Dendritic cell treated with granulocyte-macrophage colony-stimulating factor and Interleukin-4, amounts not matched to agents 40 ng/mL and 50 ng/mL, for 4 days (primary cell): ENCODE results near the gene SELPLG.
A peak's percentile ranks its signal among the peaks of the same experiment; 100 is the strongest.

ENCODE experiments used
- H3K27ac Mint-ChIP-seq: one replicate; pipeline ENCODE4 v1.8.0; 2022; ENCODE audit warnings: mild to moderate bottlenecking, mixed read lengths
- H3K27me3 Mint-ChIP-seq: one replicate; pipeline ENCODE4 v1.8.0; 2022; ENCODE audit warnings: mild to moderate bottlenecking, mixed read lengths
- H3K36me3 Mint-ChIP-seq: one replicate; pipeline ENCODE4 v1.8.0; 2022; ENCODE audit warnings: low read depth, mixed read lengths
- H3K4me1 Mint-ChIP-seq: one replicate; pipeline ENCODE4 v1.8.0; 2022; ENCODE audit warnings: low read depth, mixed read lengths
- H3K4me3 Mint-ChIP-seq: one replicate; pipeline ENCODE4 v1.8.0; 2022; ENCODE audit warnings: mild to moderate bottlenecking, moderate library complexity, mixed read lengths
- H3K9me3 Mint-ChIP-seq: one replicate; pipeline ENCODE4 v1.8.0; 2022; ENCODE audit warnings: mixed read lengths
- intact Hi-C: fragments of 100-400 bp; cut with micrococcal nuclease; formaldehyde crosslinking; loops from one replicate; pipeline ENCODE4 v1.15.0; 2022

Gene SELPLG, protein sequence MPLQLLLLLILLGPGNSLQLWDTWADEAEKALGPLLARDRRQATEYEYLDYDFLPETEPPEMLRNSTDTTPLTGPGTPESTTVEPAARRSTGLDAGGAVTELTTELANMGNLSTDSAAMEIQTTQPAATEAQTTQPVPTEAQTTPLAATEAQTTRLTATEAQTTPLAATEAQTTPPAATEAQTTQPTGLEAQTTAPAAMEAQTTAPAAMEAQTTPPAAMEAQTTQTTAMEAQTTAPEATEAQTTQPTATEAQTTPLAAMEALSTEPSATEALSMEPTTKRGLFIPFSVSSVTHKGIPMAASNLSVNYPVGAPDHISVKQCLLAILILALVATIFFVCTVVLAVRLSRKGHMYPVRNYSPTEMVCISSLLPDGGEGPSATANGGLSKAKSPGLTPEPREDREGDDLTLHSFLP

GRCh38 chr12:108633534-108634248 lies at the start of gene SELPLG:
Gene SELPLG (minus strand): TSS chr12:108633894. CDS start chr12:108624307, 9,587 bp downstream.
- no peaks in the 10 kb centered on the region for H3K27me3 Mint-ChIP-seq
- intact Hi-C loops = loop anchor here (2.0 to 5.0 kb wide), 2 partner anchors 15 to 71 kb away; partner anchors contain the start of genes ISCU and SART3
- H3K4me1 Mint-ChIP-seq = peaks cover 81% of the 10 kb centered on the region

GRCh38 chr12:108681317-108681716 lies 47.6 kb upstream of the SELPLG start:
- intact Hi-C loops = no loop called here
- H3K27me3 Mint-ChIP-seq = no peaks in the 10 kb centered on the region
- peaks cover 46% of the 10 kb centered on the region for H3K4me1 Mint-ChIP-seq
- H3K9me3 Mint-ChIP-seq = no peaks in the 10 kb centered on the region
- peaks cover 33% of the 10 kb centered on the region for H3K36me3 Mint-ChIP-seq
- H3K27ac Mint-ChIP-seq = peak overlapping the region; percentile 8
- no peak overlapping the region for H3K4me3 Mint-ChIP-seq

More at GRCh38 chr12:108633534-108634248, at the start of gene SELPLG:
- Mint-ChIP-seq H3K9me3 (no peaks in the 10 kb centered on the region), H3K4me3 (peak within 1 kb of the TSS; percentile 89), H3K27ac (peak within 1 kb of the TSS; percentile 95), H3K36me3 (peaks cover 47% of the 10 kb centered on the region)

DNA sequence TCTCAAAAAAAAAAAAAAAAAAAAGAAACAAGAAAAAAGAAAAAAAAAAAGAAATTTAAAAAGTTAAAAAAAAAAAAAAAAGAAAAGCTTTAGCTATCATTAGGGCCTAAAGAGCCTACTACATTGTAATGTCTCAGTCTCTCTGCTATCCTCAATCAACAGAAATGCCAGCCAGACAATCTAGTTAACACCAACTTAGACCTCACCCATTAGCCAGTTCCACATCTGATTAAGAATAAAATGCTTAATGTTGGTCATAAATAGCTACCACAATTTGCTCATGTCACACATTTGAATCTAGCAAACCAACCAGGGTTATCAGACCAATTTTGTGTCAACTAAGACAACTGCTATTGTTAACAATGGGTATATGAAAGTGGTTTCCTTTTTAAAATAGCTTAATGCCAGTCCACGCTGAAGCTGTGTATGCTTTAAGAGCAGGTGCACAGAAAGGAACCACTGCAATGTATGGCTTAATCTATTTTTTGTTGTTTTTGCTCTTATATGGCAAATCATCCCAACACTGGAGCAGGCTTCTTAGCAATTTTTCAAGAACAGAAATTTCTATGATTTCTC lies 45.5 kb upstream of the SELPLG start:
- H3K27ac Mint-ChIP-seq = no peak overlapping the region

DNA sequence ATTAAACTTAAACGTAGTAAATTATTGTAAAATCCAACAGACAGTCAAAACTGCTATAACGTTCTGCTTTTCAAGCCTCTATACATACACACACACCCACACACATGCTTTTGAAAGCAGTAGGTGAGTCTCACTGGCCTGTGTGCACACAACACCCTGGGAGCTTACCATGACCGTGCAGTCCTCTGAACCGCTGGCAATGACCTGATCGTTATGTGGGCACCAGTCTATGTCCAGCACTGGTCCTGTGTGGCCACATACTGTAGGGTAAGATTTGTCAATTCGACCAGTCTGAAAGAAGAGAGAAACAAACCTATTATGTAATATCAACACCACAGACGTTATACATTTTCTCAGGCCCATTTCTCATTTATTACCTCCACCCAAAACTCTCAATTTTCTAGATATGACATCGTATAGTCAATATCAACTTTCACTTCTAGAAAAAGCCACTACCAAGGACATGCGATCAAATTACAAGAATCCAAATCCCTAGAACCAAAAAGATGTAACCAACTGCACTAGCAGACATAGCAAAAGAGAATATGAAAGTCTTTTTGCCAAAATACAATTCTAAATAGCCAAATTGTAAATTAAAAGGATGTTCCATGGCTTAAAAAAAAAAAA lies 44.5 kb upstream of the SELPLG start:
- no peaks in the 10 kb centered on the region for H3K9me3 Mint-ChIP-seq
- H3K27ac Mint-ChIP-seq = no peak overlapping the region
- no peaks in the 10 kb centered on the region for H3K27me3 Mint-ChIP-seq
- H3K36me3 Mint-ChIP-seq = peaks cover 54% of the 10 kb centered on the region
- intact Hi-C loops = no loop called here
- peaks cover 20% of the 10 kb centered on the region for H3K4me1 Mint-ChIP-seq
- no peak overlapping the region for H3K4me3 Mint-ChIP-seq

More for the DNA sequence above, 45.5 kb upstream of the SELPLG start:
- Mint-ChIP-seq H3K36me3 (peaks cover 54% of the 10 kb centered on the region), H3K27me3 (no peaks in the 10 kb centered on the region), H3K9me3 (no peaks in the 10 kb centered on the region), H3K4me1 (peaks cover 30% of the 10 kb centered on the region), H3K4me3 (no peak overlapping the region)
- intact Hi-C loops = no loop called here

DNA sequence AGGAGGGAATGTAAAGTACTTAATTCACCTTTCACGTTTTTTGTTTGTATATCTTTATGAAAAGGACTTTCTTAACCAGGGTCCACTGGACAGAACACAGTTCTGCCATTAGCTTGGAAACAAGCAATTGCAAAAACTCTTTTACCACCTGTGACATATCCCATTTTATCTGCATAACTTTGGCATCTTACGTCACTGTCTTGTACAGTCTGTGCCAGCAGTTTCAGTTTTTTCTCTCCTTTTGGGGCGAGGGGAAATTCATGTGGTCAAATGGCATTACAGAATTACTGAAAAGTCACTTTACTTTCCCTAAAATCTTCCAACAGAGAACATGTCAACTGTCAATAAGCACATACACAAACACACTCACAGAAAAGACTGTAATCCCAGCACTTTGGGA lies 43.7 kb upstream of the SELPLG start:
- H3K4me1 Mint-ChIP-seq = peaks cover 18% of the 10 kb centered on the region
- H3K36me3 Mint-ChIP-seq = peaks cover 59% of the 10 kb centered on the region
- no peak overlapping the region for H3K27ac Mint-ChIP-seq
- H3K9me3 Mint-ChIP-seq = no peaks in the 10 kb centered on the region
- intact Hi-C loops = no loop called here
- H3K27me3 Mint-ChIP-seq = no peaks in the 10 kb centered on the region
- H3K4me3 Mint-ChIP-seq = no peak overlapping the region

GRCh38 chr12:108676707-108677106 lies 43.0 kb upstream of the SELPLG start:
- peaks cover 18% of the 10 kb centered on the region for H3K4me1 Mint-ChIP-seq
- no peak overlapping the region for H3K4me3 Mint-ChIP-seq
- intact Hi-C loops = no loop called here
- H3K9me3 Mint-ChIP-seq = no peaks in the 10 kb centered on the region
- no peak overlapping the region for H3K27ac Mint-ChIP-seq
- H3K27me3 Mint-ChIP-seq = no peaks in the 10 kb centered on the region
- peaks cover 65% of the 10 kb centered on the region for H3K36me3 Mint-ChIP-seq

DNA sequence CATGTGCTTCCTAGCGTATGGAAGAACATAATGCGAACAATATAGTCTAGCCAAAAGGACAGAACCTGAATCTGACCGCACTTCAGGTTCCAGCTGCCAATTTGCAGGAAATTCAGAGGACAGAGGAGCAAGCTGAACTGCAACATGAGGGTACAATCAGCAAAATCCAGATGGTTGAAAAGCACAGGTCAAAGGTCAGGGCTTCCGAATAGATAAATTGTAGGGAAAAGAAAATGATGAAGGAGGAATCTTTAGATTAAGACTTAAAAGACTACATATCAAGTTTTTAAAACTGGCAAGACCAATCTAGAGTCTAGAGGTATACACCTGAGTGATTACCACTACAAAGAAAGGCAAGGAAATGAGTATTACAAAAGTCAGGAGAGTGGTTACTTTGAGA lies 42.1 kb upstream of the SELPLG start:
- Mint-ChIP-seq H3K9me3 (no peaks in the 10 kb centered on the region), H3K4me1 (peaks cover 14% of the 10 kb centered on the region), H3K27ac (no peak overlapping the region), H3K36me3 (peaks cover 74% of the 10 kb centered on the region), H3K4me3 (no peak overlapping the region), H3K27me3 (no peaks in the 10 kb centered on the region)
- intact Hi-C loops = no loop called here

DNA sequence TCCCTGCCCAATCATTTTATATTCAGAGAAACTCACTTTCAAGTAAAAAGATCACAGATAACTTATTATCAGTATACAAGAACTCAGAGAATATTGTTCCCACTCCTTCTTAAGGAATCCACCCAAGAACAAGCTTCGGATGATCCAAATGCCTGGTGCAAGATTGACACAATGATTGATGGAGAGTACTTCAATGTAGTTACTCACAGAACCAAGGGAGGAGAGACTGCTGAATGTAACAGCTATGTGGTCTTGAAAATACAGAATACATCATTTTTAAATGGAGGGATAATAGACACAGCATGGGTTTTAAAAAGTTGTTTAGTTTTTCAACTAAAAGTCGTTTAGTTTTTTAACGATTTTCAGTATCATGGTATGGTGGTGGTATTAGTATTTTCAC lies 38.4 kb upstream of the SELPLG start:
- intact Hi-C loops = no loop called here
- H3K27me3 Mint-ChIP-seq = no peaks in the 10 kb centered on the region
- H3K36me3 Mint-ChIP-seq = peaks cover 74% of the 10 kb centered on the region

GRCh38 chr12:108671110-108671509 lies 37.4 kb upstream of the SELPLG start:
- intact Hi-C loops = no loop called here
- H3K27ac Mint-ChIP-seq = no peak overlapping the region
- no peaks in the 10 kb centered on the region for H3K9me3 Mint-ChIP-seq
- H3K27me3 Mint-ChIP-seq = no peaks in the 10 kb centered on the region
- peaks cover 42% of the 10 kb centered on the region for H3K4me1 Mint-ChIP-seq
- H3K36me3 Mint-ChIP-seq = peaks cover 65% of the 10 kb centered on the region
- no peak overlapping the region for H3K4me3 Mint-ChIP-seq

More for the DNA sequence above, 38.4 kb upstream of the SELPLG start:
- H3K4me3 Mint-ChIP-seq = no peak overlapping the region
- no peaks in the 10 kb centered on the region for H3K9me3 Mint-ChIP-seq
- no peak overlapping the region for H3K27ac Mint-ChIP-seq
- H3K4me1 Mint-ChIP-seq = peaks cover 32% of the 10 kb centered on the region

- intact Hi-C loops = no loop called here
- H3K27me3 Mint-ChIP-seq = no peaks in the 10 kb centered on the region
- H3K36me3 Mint-ChIP-seq = peaks cover 56% of the 10 kb centered on the region
- H3K9me3 Mint-ChIP-seq = no peaks in the 10 kb centered on the region
- H3K27ac Mint-ChIP-seq = peak overlapping the region; percentile 62
- no peak overlapping the region for H3K4me3 Mint-ChIP-seq
- H3K4me1 Mint-ChIP-seq = peaks cover 49% of the 10 kb centered on the region
These were observed 36.5 kb upstream of the SELPLG start for GRCh38 chr12:108670066-108670631.

- H3K27ac Mint-ChIP-seq = no peak overlapping the region
- H3K27me3 Mint-ChIP-seq = no peaks in the 10 kb centered on the region
- no peaks in the 10 kb centered on the region for H3K9me3 Mint-ChIP-seq
- peaks cover 61% of the 10 kb centered on the region for H3K4me1 Mint-ChIP-seq
- H3K36me3 Mint-ChIP-seq = peaks cover 42% of the 10 kb centered on the region
- H3K4me3 Mint-ChIP-seq = no peak overlapping the region
- intact Hi-C loops = loop anchor here (5.0 to 10.0 kb wide), 2 partner anchors 54 to 426 kb away; partner anchors contain the start of genes ALKBH2 and UNG
These were observed 34.8 kb upstream of the SELPLG start for GRCh38 chr12:108668542-108668941.

DNA sequence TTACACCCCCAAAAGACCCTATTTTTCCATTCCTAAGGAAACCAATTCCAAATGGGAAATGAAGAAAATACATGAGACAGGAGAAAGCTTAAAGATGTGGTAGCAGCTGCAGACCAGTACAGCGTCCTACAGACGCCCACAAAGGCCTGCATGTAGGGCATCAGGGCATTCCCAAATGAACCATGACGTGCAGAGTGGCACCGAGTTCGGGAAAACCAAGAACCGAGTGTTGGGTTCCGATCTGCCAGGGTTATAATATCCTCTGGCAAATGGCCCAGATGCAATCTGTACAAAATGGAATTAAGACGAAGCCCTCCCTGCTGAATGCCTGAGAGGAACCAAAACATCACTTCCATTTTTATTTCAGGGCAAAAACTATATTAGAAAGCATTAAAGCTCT lies 34.4 kb upstream of the SELPLG start:
- H3K36me3 Mint-ChIP-seq = peaks cover 42% of the 10 kb centered on the region
- peak overlapping the region; percentile 64 for H3K27ac Mint-ChIP-seq
- H3K9me3 Mint-ChIP-seq = no peaks in the 10 kb centered on the region
- H3K4me1 Mint-ChIP-seq = peaks cover 65% of the 10 kb centered on the region
- intact Hi-C loops = loop anchor here (5.0 to 10.0 kb wide), 2 partner anchors 54 to 427 kb away; partner anchors contain the start of genes ALKBH2 and UNG
- no peaks in the 10 kb centered on the region for H3K27me3 Mint-ChIP-seq
- no peak overlapping the region for H3K4me3 Mint-ChIP-seq

DNA sequence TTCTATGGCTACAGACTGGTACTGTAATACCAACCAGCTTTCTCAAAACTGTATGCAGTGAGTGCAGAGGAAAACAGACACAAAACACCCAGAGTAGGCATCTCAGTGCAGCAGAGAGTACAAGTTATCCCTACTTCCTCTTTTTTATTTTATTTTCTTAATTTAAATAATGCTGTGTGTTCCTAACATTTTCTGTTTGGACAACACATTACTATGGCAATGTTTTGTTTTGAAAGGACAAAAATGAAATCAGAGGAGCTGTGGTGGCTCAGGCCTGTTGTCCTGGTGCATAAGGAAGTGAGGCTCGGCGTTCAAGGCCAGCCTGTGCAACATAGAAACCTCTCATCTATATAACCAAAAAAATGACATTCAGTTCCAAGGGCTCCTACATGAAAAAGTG lies 33.7 kb upstream of the SELPLG start:
- peaks cover 65% of the 10 kb centered on the region for H3K4me1 Mint-ChIP-seq
- H3K27ac Mint-ChIP-seq = peak overlapping the region; percentile 64
- peaks cover 37% of the 10 kb centered on the region for H3K36me3 Mint-ChIP-seq

More for the DNA sequence above, 33.7 kb upstream of the SELPLG start:
- Mint-ChIP-seq H3K27me3 (no peaks in the 10 kb centered on the region), H3K4me3 (no peak overlapping the region), H3K9me3 (no peaks in the 10 kb centered on the region)
- intact Hi-C loops = loop anchor here (5.0 to 10.0 kb wide), 2 partner anchors 55 to 427 kb away; partner anchors contain the start of genes ALKBH2 and UNG
